SK-N-SH (cell line): ENCODE measurements around the gene SFI1.

ENCODE experiments used
- EP300 ChIP-seq, 2 experiments: IDR thresholded peaks; 2 replicates each; pipeline versions ENCODE4 v1.4.0 to v1.6.1; 2012; ENCODE audit warnings: borderline replicate concordance in 1 of 2, low read depth in 1 of 2, low read length in 1 of 2
- GATA2 ChIP-seq: sonication (generic); formaldehyde crosslinking; IDR thresholded peaks from 2 replicates; pipeline ENCODE4 v1.5.0; 2020; ENCODE audit warnings: mild to moderate bottlenecking, missing genetic modification reagents
- MEF2A ChIP-seq: IDR thresholded peaks from 2 replicates; pipeline ENCODE4 v1.4.0; 2012; ENCODE audit warnings: low read depth, borderline replicate concordance
- TCF12 ChIP-seq: IDR thresholded peaks from 2 replicates; pipeline ENCODE4 v1.4.0; 2012

- no peak for TF ChIP-seq GATA2 (CRISPR knock-in tag)
- no peak for TF ChIP-seq TCF12
- TF ChIP-seq EP300 (IDR thresholded peaks at IDR 0.05; ENCODE audit: borderline replicate concordance in 1 of 2, low read depth in 1 of 2, low read length in 1 of 2): no peak
- TF ChIP-seq MEF2A: no peak
These were observed 88.4 kb downstream of the SFI1 start for GRCh38 chr22:31584804-31585160.
